ENCODE measurements around the gene OR4F15. TPM values are rescaled to one million over a fixed set of nuclear protein-coding genes. Genes with fewer than 3 reads are reported as not detected.

OR4F15 gene
- total and polyA plus RNA-seq, 2 of the 8 experiments (the other 6 are each of a cell fraction or from before 2014, with no cell fraction given): not detected

GRCh38 chr15:101772921-101773320 lies 39.1 kb upstream of the OR4F15 start:
- Histone ChIP-seq H3K36me3 (ENCODE audit: control insufficient read depth in 2 of 4, insufficient read depth in 4 of 4, low read length in 3 of 4) (no peaks in the 10 kb centered on the region), H4K5ac (ENCODE audit: insufficient read length, low read depth, low read length) (no peak overlapping the region), H3K4me3 (ENCODE audit: extremely low read depth in 1 of 4, insufficient read depth in 2 of 4, low read depth in 3 of 4, low read length in 4 of 4) (no peak overlapping the region), H4K91ac (replicated peaks; ENCODE audit: insufficient read length, low read length) (no peak overlapping the region), H3K79me1 (ENCODE audit: low read depth, low read length) (no peaks in the 10 kb centered on the region), H3K9ac (replicated peaks in 1 of 4; ENCODE audit: extremely low read depth in 1 of 4, low read depth in 3 of 4, low read length in 3 of 4) (no peak overlapping the region), H3K4me2 (ENCODE audit: insufficient read depth in 1 of 2, low read depth in 2 of 2, low read length in 2 of 2) (no peak overlapping the region), H4K8ac (ENCODE audit: extremely low read depth, insufficient read depth, low read length) (no peak overlapping the region; the same call in 1 of the 2 replicates), H3K23ac (ENCODE audit: insufficient read length) (no peak overlapping the region), H2BK5ac (ENCODE audit: low read depth, low read length) (no peak overlapping the region), H3K23me2 (ENCODE audit: low read depth, low read length) (no peaks in the 10 kb centered on the region), H2BK20ac (ENCODE audit: low read length) (no peak overlapping the region), H2AK5ac (ENCODE audit: low read depth, low read length) (no peak overlapping the region), H2BK15ac (ENCODE audit: low read length) (no peak overlapping the region), H3K14ac (ENCODE audit: insufficient read length) (no peak overlapping the region), H3K18ac (ENCODE audit: extremely low read depth, low read length) (no peak overlapping the region), H3K4ac (replicated peaks; ENCODE audit: insufficient read length, low read depth, low read length) (no peak overlapping the region), H2BK120ac (replicated peaks; ENCODE audit: low read depth, low read length) (no peak overlapping the region), H2AFZ (ENCODE audit: low read length) (no peak overlapping the region), H3K4me1 (replicated peaks in 1 of 4; ENCODE audit: control insufficient read depth in 3 of 4, insufficient read depth in 4 of 4, low read length in 3 of 4) (no peaks in the 10 kb centered on the region), H2BK12ac (ENCODE audit: low read depth, low read length) (no peak overlapping the region), H3K79me2 (ENCODE audit: control insufficient read depth in 1 of 2, insufficient read depth in 2 of 2, low read length in 2 of 2) (no peaks in the 10 kb centered on the region), H3K56ac (replicated peaks; ENCODE audit: insufficient read length, low read depth, low read length) (no peak overlapping the region), H3K27ac (ENCODE audit: low read depth, low read length) (no peak overlapping the region), H3K9me3 (ENCODE audit: insufficient read depth in 2 of 2, low read depth in 1 of 2, low read length in 1 of 2) (peaks cover 8 to 31% of the 10 kb centered on the region in 2 experiments; a peak in 2 of 4 replicates), H4K20me1 (replicated peaks in 1 of 2; ENCODE audit: control insufficient read depth in 1 of 2, insufficient read depth in 2 of 2, low read length in 2 of 2) (no peaks in the 10 kb centered on the region), H3K27me3 (replicated peaks in 1 of 4; ENCODE audit: control insufficient read depth in 3 of 4, extremely low read depth in 1 of 4, insufficient read depth in 3 of 4, low read length in 3 of 4) (no peaks in the 10 kb centered on the region)
- no peak for FAIRE-seq
- DNase-seq (ENCODE audit: low read depth in 1 of 2, low spot score in 2 of 2): no peak
- POLR2A ChIA-PET (ENCODE audit: partially characterized antibody): no interaction called here
- CTCF ChIA-PET (ENCODE audit: partially characterized antibody): interaction anchor here (1.5 kb wide), 1 partner anchor 85 kb away, joined by 4 read pairs; no protein-coding TSS in a partner anchor
- 85% methylated on average over 6 of the region's 8 CpGs; no CpG with 5 or more reads in 1 of the 2 experiments for WGBS, 2 experiments (ENCODE audit: extremely low coverage in 1 of 2, insufficient coverage in 1 of 2, insufficient read length in 1 of 2, insufficient replicate concordance in 2 of 2, low coverage in 1 of 2, low lambda C conversion rate in 2 of 2, missing lambda C conversion rate in 1 of 2)
- no peak for TF ChIP-seq NANOG (IDR thresholded peaks at IDR 0.05; ENCODE audit: insufficient read depth, low read depth, low read length, poor library complexity, severe bottlenecking)
- no peak for TF ChIP-seq YY1 (IDR thresholded peaks at IDR 0.05; ENCODE audit: low read depth, low read length)
- TF ChIP-seq KDM1A (IDR thresholded peaks at IDR 0.05; ENCODE audit: borderline replicate concordance, low read length): no peak
- TF ChIP-seq POLR2A (IDR thresholded peaks at IDR 0.05; ENCODE audit: control extremely low read depth in 1 of 2, low read depth in 2 of 2, low read length in 2 of 2): no peak
- TF ChIP-seq CEBPB (IDR thresholded peaks at IDR 0.05; ENCODE audit: low read depth, low read length): no peak
- no peak for TF ChIP-seq POU5F1 (IDR thresholded peaks at IDR 0.05; ENCODE audit: low read depth, low read length)
- TF ChIP-seq KDM5A (IDR thresholded peaks at IDR 0.05; ENCODE audit: low read length): no peak
- no peak for TF ChIP-seq TBP (IDR thresholded peaks at IDR 0.05; ENCODE audit: low read depth, low read length)
- no peak for TF ChIP-seq SAP30 (IDR thresholded peaks at IDR 0.05; ENCODE audit: insufficient read depth, insufficient replicate concordance, low read length)
- TF ChIP-seq, protein P1, sequence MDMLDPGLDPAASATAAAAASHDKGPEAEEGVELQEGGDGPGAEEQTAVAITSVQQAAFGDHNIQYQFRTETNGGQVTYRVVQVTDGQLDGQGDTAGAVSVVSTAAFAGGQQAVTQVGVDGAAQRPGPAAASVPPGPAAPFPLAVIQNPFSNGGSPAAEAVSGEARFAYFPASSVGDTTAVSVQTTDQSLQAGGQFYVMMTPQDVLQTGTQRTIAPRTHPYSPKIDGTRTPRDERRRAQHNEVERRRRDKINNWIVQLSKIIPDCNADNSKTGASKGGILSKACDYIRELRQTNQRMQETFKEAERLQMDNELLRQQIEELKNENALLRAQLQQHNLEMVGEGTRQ (IDR thresholded peaks at IDR 0.05; ENCODE audit: low read length): no peak
- TF ChIP-seq MAFK (IDR thresholded peaks at IDR 0.05; ENCODE audit: low read depth, low read length): no peak
- TF ChIP-seq SP2 (IDR thresholded peaks at IDR 0.05; ENCODE audit: low read length): no peak
- TF ChIP-seq FOSL1 (IDR thresholded peaks at IDR 0.05; ENCODE audit: insufficient read depth, low read depth, low read length): no peak
- TF ChIP-seq EP300 (IDR thresholded peaks at IDR 0.05; ENCODE audit: borderline replicate concordance in 1 of 2, low read depth in 2 of 2, low read length in 2 of 2): no peak
